Liver (tissue), 9 donors: ENCODE results near the gene FBXW9. TPM values are rescaled to one million over a fixed set of nuclear protein-coding genes. Genes with fewer than 3 reads are reported as not detected.
A peak's percentile ranks its signal among the peaks of the same experiment; 100 is the strongest.
"Not testable (repeated sequence)": the region's sequence is repeated elsewhere in the genome, so short reads cannot be mapped to it uniquely, and the experiment has no call there.

Experiments used
- DNase-seq: peaks from one replicate; pipeline ENCODE4 v3.0.0-alpha.2; 2017; ENCODE audit warnings: low spot score
- H3K27ac ChIP-seq, 2 donors: one replicate each; pipeline ENCODE4 v1.7.0; 2013; ENCODE audit warnings: inconsistent platforms in 2 of 2, low read length in 2 of 2, control low read depth in 1 of 2, low read depth in 1 of 2, mild to moderate bottlenecking in 1 of 2
- H3K27me3 ChIP-seq, 4 donors: one replicate each; pipeline versions ENCODE4 v1.6.1 to v1.7.0; 2013; ENCODE audit warnings: low read length in 3 of 4, inconsistent platforms in 1 of 4, mild to moderate bottlenecking in 1 of 4, moderate library complexity in 1 of 4; ENCODE audit not compliant: control insufficient read depth in 4 of 4, insufficient read depth in 4 of 4
- H3K36me3 ChIP-seq, 4 donors: one replicate each; pipeline versions ENCODE4 v1.6.1 to v1.7.0; 2013; ENCODE audit warnings: low read length in 3 of 4, mild to moderate bottlenecking in 3 of 4, low read depth in 1 of 4, moderate library complexity in 1 of 4; ENCODE audit not compliant: control insufficient read depth in 4 of 4, insufficient read depth in 3 of 4
- H3K4me1 ChIP-seq, 4 donors: one replicate each; pipeline versions ENCODE4 v1.6.1 to v1.7.0; 2013; ENCODE audit warnings: low read length in 3 of 4, mild to moderate bottlenecking in 3 of 4, moderate library complexity in 1 of 4; ENCODE audit not compliant: control insufficient read depth in 4 of 4, insufficient read depth in 4 of 4
- H3K4me3 ChIP-seq, 3 donors: one replicate each; pipeline versions ENCODE4 v1.6.1 to v1.7.0; 2013; ENCODE audit warnings: low read length in 3 of 3, control low read depth in 1 of 3, low read depth in 1 of 3, mild to moderate bottlenecking in 1 of 3
- H3K9ac ChIP-seq, 2 donors: one replicate each; pipeline ENCODE4 v1.7.0; 2013; ENCODE audit warnings: low read length in 2 of 2, mild to moderate bottlenecking in 2 of 2, moderate library complexity in 2 of 2, control low read depth in 1 of 2, low read depth in 1 of 2
- H3K9me3 ChIP-seq, 4 donors: one replicate each; pipeline versions ENCODE4 v1.6.1 to v1.7.0; 2013; ENCODE audit warnings: low read length in 3 of 4; ENCODE audit not compliant: control insufficient read depth in 4 of 4
- ATF3 ChIP-seq: IDR thresholded peaks from 2 replicates; pipeline ENCODE4 v1.6.1; 2016; ENCODE audit warnings: antibody characterized with exemption
- FOXA1 ChIP-seq: IDR thresholded peaks from 2 replicates; pipeline ENCODE4 v1.6.1; 2016; ENCODE audit warnings: antibody characterized with exemption
- FOXA2 ChIP-seq: IDR thresholded peaks from 2 replicates; pipeline ENCODE4 v1.6.1; 2016; ENCODE audit warnings: antibody characterized with exemption
- GABPA ChIP-seq, 2 donors: IDR thresholded peaks in 1 of 2; conservative IDR thresholded peaks in 1 of 2; 2 replicates each; pipeline ENCODE4 v1.6.1; 2016; ENCODE audit warnings: antibody characterized with exemption in 2 of 2, mild to moderate bottlenecking in 1 of 2, moderate library complexity in 1 of 2
- HNF4A ChIP-seq, 2 donors: conservative IDR thresholded peaks; 2 replicates each; pipeline ENCODE4 v1.6.1; 2016; ENCODE audit warnings: antibody characterized with exemption in 2 of 2, mild to moderate bottlenecking in 2 of 2
- HNF4G ChIP-seq: IDR thresholded peaks from 2 replicates; pipeline ENCODE4 v1.6.1; 2016; ENCODE audit warnings: antibody characterized with exemption
- JUND ChIP-seq, 2 donors: IDR thresholded peaks; 2 replicates each; pipeline ENCODE4 v1.6.1; 2016; ENCODE audit warnings: antibody characterized with exemption in 2 of 2
- NR2F2 ChIP-seq: IDR thresholded peaks from 2 replicates; pipeline ENCODE4 v1.6.1; 2016; ENCODE audit warnings: antibody characterized with exemption
- RAD21 ChIP-seq, 2 donors: IDR thresholded peaks; 2 replicates each; pipeline ENCODE4 v1.6.1; 2016; ENCODE audit warnings: antibody characterized with exemption in 2 of 2, mild to moderate bottlenecking in 2 of 2
- RXRA ChIP-seq, 2 donors: IDR thresholded peaks; 2 replicates each; pipeline ENCODE4 v1.6.1; 2017 to 2018; ENCODE audit warnings: antibody characterized with exemption in 2 of 2, mild to moderate bottlenecking in 1 of 2
- SP1 ChIP-seq: IDR thresholded peaks from 2 replicates; pipeline ENCODE4 v1.6.1; 2018; ENCODE audit warnings: antibody characterized with exemption, mild to moderate bottlenecking
- YY1 ChIP-seq: IDR thresholded peaks from 2 replicates; pipeline ENCODE4 v1.6.1; 2016; ENCODE audit warnings: antibody characterized with exemption, mild to moderate bottlenecking
- ZBTB33 ChIP-seq: IDR thresholded peaks from 2 replicates; pipeline ENCODE4 v1.6.1; 2016; ENCODE audit warnings: antibody characterized with exemption
- WGBS: extraction: QIAGEN DNeasy Blood & Tissue Kit; methylation state at CpG from one replicate; pipeline ENCODE4 v1.1.7; 2013; 5-methylcytosine and 5-hydroxymethylcytosine counted together
- polyA plus RNA-seq, 2 donors: library from polyadenylated mRNA; stranded (reverse) in 1 of 2; unstranded in 1 of 2; fragments of 200-250 nt in 1 of 2; fragments of >200 nt in 1 of 2; fragmentation: Nextera tagmentation in 1 of 2; extraction: Ambion mirVana in 1 of 2; gene quantifications; one replicate each; pipeline versions ENCODE4 v1.2.1 to v1.2.3, GENCODE V29; 2013 to 2015
- total RNA-seq, 2 donors: library from RNA; depleted of rRNA; stranded (reverse); fragments of >200 nt; gene quantifications; one replicate each; pipeline ENCODE4 v1.2.3, GENCODE V29; 2014
- TF ChIP-seq, protein P1 (sequence below): fragments of 150-350 bp; IDR thresholded peaks from 2 replicates; pipeline ENCODE4 v1.5.1; 2017; ENCODE audit warnings: improper control_type of control experiment, low read depth, low read length; ENCODE audit not compliant: missing input control
- donor health status: healthy.
- donor health status: healthy.
- donor health status: healthy.
- donor health status: healthy.
- donor health status: healthy.

FBXW9 gene
- total and polyA plus RNA-seq, 4 donors: 2.3 to 4.0 (median 3.0) TPM

DNA sequence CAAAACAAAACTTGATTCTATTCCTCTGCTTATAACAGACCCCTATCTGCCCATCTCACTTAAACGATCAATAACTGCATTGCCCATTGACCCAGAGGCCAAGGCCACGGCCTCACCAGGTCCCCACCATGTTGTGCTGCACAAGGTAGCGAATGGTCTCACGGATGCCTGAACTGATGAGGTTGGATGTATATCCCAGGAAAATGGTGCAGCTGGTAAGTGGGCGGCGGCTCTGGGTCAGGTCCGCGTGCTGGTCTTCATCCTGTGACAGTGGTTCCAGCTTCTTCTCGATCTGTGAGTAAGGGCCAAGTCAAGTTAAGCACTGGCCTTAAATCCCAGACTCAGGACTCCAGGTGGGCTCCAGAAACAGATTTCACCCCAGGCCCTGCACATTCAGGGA is 16.4 kb downstream of the FBXW9 start:
- no peak for TF ChIP-seq ATF3
- TF ChIP-seq HNF4A (conservative IDR thresholded peaks at IDR 0.05): peak in 1 of 2 donors; percentile 21
- TF ChIP-seq RXRA (IDR thresholded peaks at IDR 0.05): no peak
- no peak for TF ChIP-seq GABPA (IDR thresholded peaks at IDR 0.05 in 1 of 2, conservative IDR thresholded peaks at IDR 0.05 in 1 of 2)
- TF ChIP-seq HNF4G: no peak
- no peaks in the 10 kb centered on the region for H3K9me3 ChIP-seq
- no peaks in the 10 kb centered on the region for H3K27me3 ChIP-seq
- no peak overlapping the region for H3K4me3 ChIP-seq
- WGBS: 91% methylated on average over 9 of the region's 9 CpGs
- DNase-seq: no peak
- H3K9ac ChIP-seq: no peak overlapping the region
- H3K4me1 ChIP-seq: peaks cover 4 to 27% (median 21%) of the 10 kb centered on the region in 4 donors
- no peak overlapping the region for H3K27ac ChIP-seq
- H3K36me3 ChIP-seq: peaks cover 14 to 31% (median 22%) of the 10 kb centered on the region in 4 donors

GRCh38 chr19:12678039-12678438 is 18.4 kb downstream of the FBXW9 start:
- H3K4me3 ChIP-seq, H3K9ac ChIP-seq, DNase-seq, H3K27me3 ChIP-seq, H3K9me3 ChIP-seq: not testable (repeated sequence)
- Histone ChIP-seq H3K4me1 (peaks cover 4 to 27% (median 21%) of the 10 kb centered on the region in 4 donors), H3K27ac (peak overlapping the region; percentile 17 to 50), H3K36me3 (peaks cover 16 to 40% (median 28%) of the 10 kb centered on the region in 4 donors)
- WGBS: 53% methylated on average over 5 of the region's 5 CpGs
- TF ChIP-seq HNF4A (conservative IDR thresholded peaks at IDR 0.05): peak; percentile 95 to 96
- TF ChIP-seq HNF4G: peak; percentile 82
- TF ChIP-seq RXRA (IDR thresholded peaks at IDR 0.05): peak; percentile 62 to 65
- peak in 1 of 2 donors; percentile 74 for TF ChIP-seq GABPA (IDR thresholded peaks at IDR 0.05 in 1 of 2, conservative IDR thresholded peaks at IDR 0.05 in 1 of 2)
- peak; percentile 46 for TF ChIP-seq YY1
- TF ChIP-seq SP1: peak; percentile 73

DNA sequence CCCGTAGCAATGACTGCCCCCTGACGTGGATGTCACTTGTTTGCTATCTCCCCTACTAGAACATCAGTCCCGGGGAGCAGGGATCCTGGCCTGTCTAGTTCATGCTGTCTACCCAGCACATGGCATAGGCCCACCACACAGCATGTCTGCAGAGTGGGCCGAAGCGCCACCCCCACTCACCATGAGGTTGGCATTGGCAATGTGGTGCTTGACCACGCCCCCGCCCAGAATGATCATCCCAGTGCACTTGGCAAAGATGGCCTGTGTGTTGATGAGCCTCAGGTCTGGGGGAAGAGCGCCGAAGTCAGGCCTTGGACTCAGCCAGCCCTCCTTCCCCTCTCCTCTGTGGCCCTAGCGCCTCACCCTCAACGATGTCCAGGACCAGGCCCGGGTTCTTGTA is 19.5 kb downstream of the FBXW9 start:
- H3K36me3 ChIP-seq: peaks cover 16 to 46% (median 28%) of the 10 kb centered on the region in 4 donors
- peaks cover 2 to 27% (median 20%) of the 10 kb centered on the region in 4 donors for H3K4me1 ChIP-seq

GRCh38 chr19:12676384-12676792 is 20.0 kb downstream of the FBXW9 start:
- WGBS: 36% methylated on average over 4 of the region's 4 CpGs
- Histone ChIP-seq H3K27me3 (no peaks in the 10 kb centered on the region), H3K9ac (no peak overlapping the region), H3K36me3 (peaks cover 16 to 46% (median 28%) of the 10 kb centered on the region in 4 donors), H3K4me3 (no peak overlapping the region), H3K9me3 (no peaks in the 10 kb centered on the region), H3K4me1 (peaks cover 2 to 27% (median 20%) of the 10 kb centered on the region in 4 donors), H3K27ac (no peak overlapping the region)
- TF ChIP-seq HNF4A (conservative IDR thresholded peaks at IDR 0.05) (peak in 1 of 2 donors; percentile 26), FOXA1 (no peak), NR2F2 (no peak), ZBTB33 (no peak), JUND (IDR thresholded peaks at IDR 0.05) (no peak), RAD21 (IDR thresholded peaks at IDR 0.05) (peak; percentile 52 to 80)
- TF ChIP-seq, protein P1, sequence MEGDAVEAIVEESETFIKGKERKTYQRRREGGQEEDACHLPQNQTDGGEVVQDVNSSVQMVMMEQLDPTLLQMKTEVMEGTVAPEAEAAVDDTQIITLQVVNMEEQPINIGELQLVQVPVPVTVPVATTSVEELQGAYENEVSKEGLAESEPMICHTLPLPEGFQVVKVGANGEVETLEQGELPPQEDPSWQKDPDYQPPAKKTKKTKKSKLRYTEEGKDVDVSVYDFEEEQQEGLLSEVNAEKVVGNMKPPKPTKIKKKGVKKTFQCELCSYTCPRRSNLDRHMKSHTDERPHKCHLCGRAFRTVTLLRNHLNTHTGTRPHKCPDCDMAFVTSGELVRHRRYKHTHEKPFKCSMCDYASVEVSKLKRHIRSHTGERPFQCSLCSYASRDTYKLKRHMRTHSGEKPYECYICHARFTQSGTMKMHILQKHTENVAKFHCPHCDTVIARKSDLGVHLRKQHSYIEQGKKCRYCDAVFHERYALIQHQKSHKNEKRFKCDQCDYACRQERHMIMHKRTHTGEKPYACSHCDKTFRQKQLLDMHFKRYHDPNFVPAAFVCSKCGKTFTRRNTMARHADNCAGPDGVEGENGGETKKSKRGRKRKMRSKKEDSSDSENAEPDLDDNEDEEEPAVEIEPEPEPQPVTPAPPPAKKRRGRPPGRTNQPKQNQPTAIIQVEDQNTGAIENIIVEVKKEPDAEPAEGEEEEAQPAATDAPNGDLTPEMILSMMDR: peak; percentile 71
- peak; percentile 92 for DNase-seq

More for the DNA sequence above, 19.5 kb downstream of the FBXW9 start:
- Histone ChIP-seq H3K27me3 (no peaks in the 10 kb centered on the region), H3K27ac (no peak overlapping the region), H3K9me3 (no peaks in the 10 kb centered on the region), H3K9ac (no peak overlapping the region), H3K4me3 (no peak overlapping the region)
- 95% methylated on average over 12 of the region's 12 CpGs for WGBS
- DNase-seq: no peak
- TF ChIP-seq YY1 (no peak), FOXA2 (no peak), FOXA1 (no peak), NR2F2 (no peak), RXRA (IDR thresholded peaks at IDR 0.05) (no peak), GABPA (IDR thresholded peaks at IDR 0.05 in 1 of 2, conservative IDR thresholded peaks at IDR 0.05 in 1 of 2) (no peak)
